GM21526 (cell line): ENCODE measurements around the gene HAS3.
"Not testable (repeated sequence)": the region's sequence is repeated elsewhere in the genome, so short reads cannot be mapped to it uniquely, and the experiment has no call there.

Source experiments
- ATAC-seq: cut with Tn5 transposase; IDR thresholded peaks from one replicate; pipeline ENCODE4 v1.9.1; 2021; ENCODE audit warnings: moderate library complexity; ENCODE audit not compliant: unreplicated experiment, low FRiP score

Gene HAS3

DNA sequence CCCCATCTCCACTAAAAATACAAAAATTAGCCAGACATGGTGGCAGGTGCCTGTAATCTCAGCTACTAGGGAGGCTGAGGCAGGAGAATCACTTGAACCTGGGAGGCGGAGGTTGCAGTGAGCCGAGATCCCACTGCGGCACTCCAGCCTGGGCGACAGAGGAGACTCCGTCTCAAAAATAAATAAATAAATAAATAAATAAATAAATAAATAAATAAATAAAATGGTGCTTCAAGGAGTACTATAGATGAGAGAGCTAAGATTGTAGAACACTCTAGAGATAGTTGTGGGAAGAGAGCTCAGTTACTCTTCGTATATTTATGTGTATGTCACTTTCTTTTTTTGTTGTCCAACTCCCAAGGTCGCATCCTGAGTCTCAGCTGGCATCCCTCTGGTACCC lies 34.0 kb downstream of the HAS3 start:
- not testable (repeated sequence) for ATAC-seq

DNA sequence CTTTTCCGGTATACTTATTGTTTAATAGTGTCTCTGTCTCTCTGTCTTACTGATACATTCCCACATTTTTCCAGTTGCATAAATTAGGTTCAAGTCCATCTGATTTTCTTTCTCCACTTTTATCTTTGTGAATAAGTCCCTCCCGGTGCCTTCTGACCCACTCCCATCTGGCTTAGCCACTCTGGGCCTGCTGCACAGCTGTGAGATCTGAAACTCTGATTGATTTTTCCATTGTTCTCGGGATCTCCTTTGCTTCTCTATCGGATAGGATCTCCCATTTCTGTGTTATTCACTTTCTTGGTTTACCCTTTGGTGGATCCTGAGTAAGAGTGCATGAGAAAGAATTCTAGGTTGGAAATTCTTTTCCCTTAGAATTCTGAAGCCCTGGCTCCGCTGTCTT lies 35.6 kb downstream of the HAS3 start:
- ATAC-seq: no peak

DNA sequence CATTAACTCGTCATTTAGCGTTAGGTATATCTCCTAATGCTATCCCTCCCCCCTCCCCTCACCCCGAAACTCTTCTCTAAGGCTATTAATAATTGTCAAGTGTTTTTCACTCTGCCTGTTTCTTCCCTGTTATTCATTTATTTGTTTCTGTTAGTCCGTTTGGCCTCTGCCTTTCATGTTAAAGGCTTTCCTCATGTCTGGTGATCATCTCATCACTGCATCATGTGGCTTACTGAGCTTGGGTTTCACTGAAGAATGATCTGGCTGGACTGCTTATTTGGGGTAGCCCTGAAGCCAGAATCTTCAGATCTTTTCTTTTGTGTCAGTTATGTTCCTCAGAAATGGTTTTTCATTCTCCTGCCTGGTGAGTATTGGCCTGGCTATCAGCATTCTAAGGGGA lies 36.5 kb downstream of the HAS3 start:
- ATAC-seq: no peak

DNA sequence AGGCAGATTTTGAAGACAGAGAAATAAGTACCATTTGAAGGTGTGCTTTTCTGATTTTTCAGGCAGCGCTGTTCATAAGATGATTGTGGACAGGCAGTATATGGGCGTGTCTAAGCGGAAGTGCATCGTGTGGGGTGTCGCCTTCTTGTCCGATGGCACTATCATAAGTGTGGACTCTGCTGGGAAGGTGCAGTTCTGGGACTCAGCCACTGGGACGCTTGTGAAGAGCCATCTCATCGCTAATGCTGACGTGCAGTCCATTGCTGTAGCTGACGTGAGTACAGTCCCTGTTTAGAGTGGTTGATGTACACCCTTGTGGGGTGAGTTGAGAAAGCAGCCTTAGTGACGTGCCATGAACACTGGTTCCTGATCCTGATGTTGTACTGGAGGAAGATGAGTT lies 37.7 kb downstream of the HAS3 start:
- no peak for ATAC-seq

DNA sequence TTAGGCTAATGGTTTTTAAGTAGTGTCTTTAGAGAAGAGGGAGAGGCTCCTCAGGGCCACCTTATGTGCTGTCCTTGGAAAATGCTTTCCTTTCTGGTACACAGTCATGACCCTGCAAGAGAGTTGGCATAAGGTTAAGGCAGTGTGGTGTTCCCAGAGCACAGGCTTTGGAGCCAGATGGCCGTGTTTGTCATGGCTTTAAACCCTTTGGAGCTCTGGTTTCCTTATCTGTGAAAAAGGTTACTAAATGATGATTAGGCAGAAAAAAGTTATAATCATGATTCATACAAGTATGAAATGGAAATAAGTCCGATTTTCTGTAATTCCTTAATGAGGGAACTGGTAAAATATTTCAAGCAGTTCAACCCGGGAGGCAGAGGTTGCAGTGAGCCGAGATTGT lies 40.2 kb downstream of the HAS3 start:
- no peak for ATAC-seq

- not testable (repeated sequence) for ATAC-seq
These were observed 44.2 kb downstream of the HAS3 start for GRCh38 chr16:69149621-69150020.

DNA sequence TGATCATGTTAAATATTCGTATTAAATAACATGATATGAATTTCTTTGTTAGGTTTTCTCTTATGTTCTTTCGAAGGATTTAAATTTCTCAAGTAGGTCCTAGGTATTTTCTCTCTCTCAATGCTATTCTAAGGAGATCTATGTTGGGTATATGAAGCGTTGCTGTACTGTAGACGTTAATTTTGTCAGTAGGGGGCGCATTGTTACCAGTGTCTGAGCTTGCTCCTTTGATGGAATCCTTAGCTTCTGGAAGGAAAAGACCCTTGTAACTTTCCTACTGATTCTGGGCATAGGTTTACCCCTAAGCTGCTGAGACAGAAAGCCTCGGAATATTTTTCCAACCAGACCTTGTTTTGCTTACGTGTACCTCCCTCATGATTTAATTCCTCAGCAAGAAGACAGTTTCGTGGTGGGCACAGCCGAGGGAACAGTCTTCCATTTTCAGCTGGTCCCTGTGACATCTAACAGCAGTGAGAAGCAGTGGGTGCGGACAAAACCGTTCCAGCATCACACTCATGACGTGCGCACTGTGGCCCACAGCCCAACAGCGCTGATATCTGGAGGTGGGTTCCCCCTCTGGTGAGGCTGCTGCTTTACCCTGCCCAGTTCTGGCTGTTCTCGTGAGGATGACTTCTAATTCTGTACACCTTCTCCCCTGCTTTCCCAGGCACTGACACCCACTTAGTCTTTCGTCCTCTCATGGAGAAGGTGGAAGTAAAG lies 44.9 kb downstream of the HAS3 start:
- no peak for ATAC-seq

DNA sequence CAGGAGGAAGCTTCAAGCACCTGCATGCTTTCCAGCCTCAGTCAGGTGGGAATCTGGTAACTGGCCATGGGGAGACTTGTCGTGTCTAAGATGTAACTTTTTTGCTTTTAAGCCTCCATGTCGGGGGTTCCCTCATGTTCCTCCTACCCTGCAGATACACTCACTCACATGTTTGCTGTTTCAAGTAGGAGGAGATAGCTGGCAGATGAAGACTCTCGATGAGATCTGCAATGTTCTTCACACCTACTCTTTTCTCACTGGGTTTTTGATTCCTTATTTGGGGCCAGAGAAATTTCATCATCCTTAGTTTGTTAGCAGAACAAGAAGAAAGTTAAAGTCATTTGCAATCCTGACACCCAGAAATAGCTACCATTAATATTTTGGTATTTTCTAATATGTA lies 51.7 kb downstream of the HAS3 start:
- no peak for ATAC-seq

GRCh38 chr16:69160192-69160591 lies 54.7 kb downstream of the HAS3 start:
- ATAC-seq: no peak

- ATAC-seq: no peak
These were observed 60.1 kb downstream of the HAS3 start for GRCh38 chr16:69165584-69165983.

- no peak for ATAC-seq
These were observed 60.9 kb downstream of the HAS3 start for GRCh38 chr16:69166221-69166833.

- ATAC-seq: no peak
These were observed 61.8 kb downstream of the HAS3 start for GRCh38 chr16:69166946-69167930.
